Mammary epithelial cell (primary cell): Measurements from ENCODE around the gene CCKAR.

ENCODE experiments used
- EZH2 ChIP-seq: IDR thresholded peaks from 2 replicates; pipeline ENCODE4 v1.6.1; 2012; ENCODE audit warnings: low read length, inconsistent platforms, borderline replicate concordance
- TF ChIP-seq, protein P1 (sequence below), 2 donors: IDR thresholded peaks in 1 of 2; conservative IDR thresholded peaks in 1 of 2; 2 replicates each; pipeline ENCODE4 v1.5.1; 2011 to 2012; ENCODE audit warnings: inconsistent platforms in 2 of 2, low read length in 2 of 2, mild to moderate bottlenecking in 2 of 2, control low read depth in 1 of 2, low read depth in 1 of 2; ENCODE audit not compliant: insufficient read depth in 1 of 2; ENCODE audit errors: extremely low read depth in 1 of 2

DNA sequence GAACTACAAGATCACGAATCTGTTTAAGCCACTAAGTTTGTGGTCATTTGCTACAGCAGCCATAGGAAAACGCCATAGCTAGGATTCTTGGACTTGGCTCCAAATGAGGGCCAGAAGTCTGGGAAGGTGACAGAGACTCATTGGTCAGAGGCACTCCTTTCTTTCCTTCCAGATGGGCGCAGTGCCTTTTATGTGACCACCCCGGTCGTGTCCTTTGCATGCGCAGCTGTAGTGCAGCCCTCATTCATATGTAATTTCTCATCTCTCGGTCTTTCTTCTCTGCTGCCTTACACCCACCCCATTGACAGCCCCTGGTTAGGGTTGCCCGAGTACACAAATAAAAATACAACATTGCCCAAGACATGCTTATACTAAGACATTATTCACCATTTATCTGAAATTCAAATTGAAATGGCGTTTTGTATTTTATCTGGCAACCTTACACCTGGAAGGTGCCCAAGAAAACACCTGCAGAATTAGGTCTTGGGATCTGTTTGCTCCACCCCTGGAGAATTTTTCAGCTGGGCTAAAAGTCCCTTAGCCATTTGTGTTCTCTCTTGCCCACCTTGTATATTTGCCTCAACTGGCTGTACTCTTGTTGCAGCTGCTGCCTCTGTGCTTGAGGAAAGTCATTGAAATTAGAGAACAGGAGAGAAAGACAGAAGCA, 21.9 kb downstream of the CCKAR start:
- TF ChIP-seq, protein P1, sequence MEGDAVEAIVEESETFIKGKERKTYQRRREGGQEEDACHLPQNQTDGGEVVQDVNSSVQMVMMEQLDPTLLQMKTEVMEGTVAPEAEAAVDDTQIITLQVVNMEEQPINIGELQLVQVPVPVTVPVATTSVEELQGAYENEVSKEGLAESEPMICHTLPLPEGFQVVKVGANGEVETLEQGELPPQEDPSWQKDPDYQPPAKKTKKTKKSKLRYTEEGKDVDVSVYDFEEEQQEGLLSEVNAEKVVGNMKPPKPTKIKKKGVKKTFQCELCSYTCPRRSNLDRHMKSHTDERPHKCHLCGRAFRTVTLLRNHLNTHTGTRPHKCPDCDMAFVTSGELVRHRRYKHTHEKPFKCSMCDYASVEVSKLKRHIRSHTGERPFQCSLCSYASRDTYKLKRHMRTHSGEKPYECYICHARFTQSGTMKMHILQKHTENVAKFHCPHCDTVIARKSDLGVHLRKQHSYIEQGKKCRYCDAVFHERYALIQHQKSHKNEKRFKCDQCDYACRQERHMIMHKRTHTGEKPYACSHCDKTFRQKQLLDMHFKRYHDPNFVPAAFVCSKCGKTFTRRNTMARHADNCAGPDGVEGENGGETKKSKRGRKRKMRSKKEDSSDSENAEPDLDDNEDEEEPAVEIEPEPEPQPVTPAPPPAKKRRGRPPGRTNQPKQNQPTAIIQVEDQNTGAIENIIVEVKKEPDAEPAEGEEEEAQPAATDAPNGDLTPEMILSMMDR (conservative IDR thresholded peaks at IDR 0.05 in 1 of 2, IDR thresholded peaks at IDR 0.05 in 1 of 2; ENCODE audit: extremely low read depth in 1 of 2, insufficient read depth in 1 of 2, low read depth in 1 of 2, low read length in 2 of 2) = no peak
- no peak for TF ChIP-seq EZH2
